ENCODE data around the gene WNT4.

DNA sequence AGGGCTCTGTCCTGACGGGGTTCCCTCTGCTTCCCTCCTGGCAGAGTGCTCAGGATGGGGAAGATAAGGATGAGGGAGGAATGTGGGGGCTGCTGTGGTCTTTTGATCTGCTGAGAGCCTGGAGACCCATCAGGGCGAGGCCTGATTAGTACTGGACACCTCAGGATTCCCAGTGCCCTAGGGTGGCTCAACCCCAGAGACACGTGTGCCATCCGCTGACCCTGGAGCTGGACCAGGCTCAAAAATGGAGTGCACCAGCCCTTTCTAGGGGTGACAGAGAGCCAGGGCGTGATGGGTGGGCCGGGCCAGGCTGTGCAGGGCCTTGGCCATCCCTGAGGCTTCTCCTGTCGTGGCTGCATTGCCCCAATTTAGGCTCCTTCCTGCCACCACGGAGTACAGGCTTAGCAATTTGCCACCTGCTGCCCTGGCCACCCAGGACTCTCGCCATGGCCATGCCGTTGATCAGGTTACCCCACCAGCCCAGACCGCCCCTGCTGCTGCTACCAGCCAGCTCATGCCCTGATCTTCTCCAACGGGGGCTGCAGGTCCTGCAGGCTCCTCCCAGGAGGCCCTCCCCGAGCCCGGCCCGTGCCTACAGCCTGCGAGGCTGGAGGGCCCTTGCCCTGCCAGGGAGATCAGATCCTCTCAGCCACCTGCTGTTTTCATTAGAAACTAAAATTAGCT is 9.5 kb downstream of the WNT4 start:
- TF ChIP-seq, protein P1, sequence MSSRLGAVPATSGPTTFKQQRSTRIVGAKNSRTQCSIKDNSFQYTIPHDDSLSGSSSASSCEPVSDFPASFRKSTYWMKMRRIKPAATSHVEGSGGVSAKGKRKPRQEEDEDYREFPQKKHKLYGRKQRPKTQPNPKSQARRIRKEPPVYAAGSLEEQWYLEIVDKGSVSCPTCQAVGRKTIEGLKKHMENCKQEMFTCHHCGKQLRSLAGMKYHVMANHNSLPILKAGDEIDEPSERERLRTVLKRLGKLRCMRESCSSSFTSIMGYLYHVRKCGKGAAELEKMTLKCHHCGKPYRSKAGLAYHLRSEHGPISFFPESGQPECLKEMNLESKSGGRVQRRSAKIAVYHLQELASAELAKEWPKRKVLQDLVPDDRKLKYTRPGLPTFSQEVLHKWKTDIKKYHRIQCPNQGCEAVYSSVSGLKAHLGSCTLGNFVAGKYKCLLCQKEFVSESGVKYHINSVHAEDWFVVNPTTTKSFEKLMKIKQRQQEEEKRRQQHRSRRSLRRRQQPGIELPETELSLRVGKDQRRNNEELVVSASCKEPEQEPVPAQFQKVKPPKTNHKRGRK (tag; IDR thresholded peaks at IDR 0.05): no peak
- TF ChIP-seq JUND (IDR thresholded peaks at IDR 0.05; ENCODE audit: borderline replicate concordance, low read depth, low read length) (no peak), JUND (tag; IDR thresholded peaks at IDR 0.05; ENCODE audit: borderline replicate concordance, low read depth, low read length) (no peak), GABPA (tag; conservative IDR thresholded peaks at IDR 0.05; ENCODE audit: low read depth) (no peak), EZH2 (IDR thresholded peaks at IDR 0.05; ENCODE audit: borderline replicate concordance, low read depth, low read length) (no peak), MED1 (CRISPR knock-in tag; IDR thresholded peaks at IDR 0.05; ENCODE audit: borderline replicate concordance) (no peak), BRD4 (IDR thresholded peaks at IDR 0.05) (no peak), GATA2 (CRISPR knock-in tag; IDR thresholded peaks at IDR 0.05) (no peak), TARDBP (IDR thresholded peaks at IDR 0.05) (no peak), ZC3H4 (CRISPR knock-in tag; IDR thresholded peaks at IDR 0.05; ENCODE audit: borderline replicate concordance) (no peak)
- TF ChIP-seq, protein P2, sequence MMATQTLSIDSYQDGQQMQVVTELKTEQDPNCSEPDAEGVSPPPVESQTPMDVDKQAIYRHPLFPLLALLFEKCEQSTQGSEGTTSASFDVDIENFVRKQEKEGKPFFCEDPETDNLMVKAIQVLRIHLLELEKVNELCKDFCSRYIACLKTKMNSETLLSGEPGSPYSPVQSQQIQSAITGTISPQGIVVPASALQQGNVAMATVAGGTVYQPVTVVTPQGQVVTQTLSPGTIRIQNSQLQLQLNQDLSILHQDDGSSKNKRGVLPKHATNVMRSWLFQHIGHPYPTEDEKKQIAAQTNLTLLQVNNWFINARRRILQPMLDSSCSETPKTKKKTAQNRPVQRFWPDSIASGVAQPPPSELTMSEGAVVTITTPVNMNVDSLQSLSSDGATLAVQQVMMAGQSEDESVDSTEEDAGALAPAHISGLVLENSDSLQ (IDR thresholded peaks at IDR 0.05): no peak
- TF ChIP-seq, protein P3, sequence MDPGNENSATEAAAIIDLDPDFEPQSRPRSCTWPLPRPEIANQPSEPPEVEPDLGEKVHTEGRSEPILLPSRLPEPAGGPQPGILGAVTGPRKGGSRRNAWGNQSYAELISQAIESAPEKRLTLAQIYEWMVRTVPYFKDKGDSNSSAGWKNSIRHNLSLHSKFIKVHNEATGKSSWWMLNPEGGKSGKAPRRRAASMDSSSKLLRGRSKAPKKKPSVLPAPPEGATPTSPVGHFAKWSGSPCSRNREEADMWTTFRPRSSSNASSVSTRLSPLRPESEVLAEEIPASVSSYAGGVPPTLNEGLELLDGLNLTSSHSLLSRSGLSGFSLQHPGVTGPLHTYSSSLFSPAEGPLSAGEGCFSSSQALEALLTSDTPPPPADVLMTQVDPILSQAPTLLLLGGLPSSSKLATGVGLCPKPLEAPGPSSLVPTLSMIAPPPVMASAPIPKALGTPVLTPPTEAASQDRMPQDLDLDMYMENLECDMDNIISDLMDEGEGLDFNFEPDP (CRISPR knock-in tag; IDR thresholded peaks at IDR 0.05): no peak
- TF ChIP-seq, protein P4, sequence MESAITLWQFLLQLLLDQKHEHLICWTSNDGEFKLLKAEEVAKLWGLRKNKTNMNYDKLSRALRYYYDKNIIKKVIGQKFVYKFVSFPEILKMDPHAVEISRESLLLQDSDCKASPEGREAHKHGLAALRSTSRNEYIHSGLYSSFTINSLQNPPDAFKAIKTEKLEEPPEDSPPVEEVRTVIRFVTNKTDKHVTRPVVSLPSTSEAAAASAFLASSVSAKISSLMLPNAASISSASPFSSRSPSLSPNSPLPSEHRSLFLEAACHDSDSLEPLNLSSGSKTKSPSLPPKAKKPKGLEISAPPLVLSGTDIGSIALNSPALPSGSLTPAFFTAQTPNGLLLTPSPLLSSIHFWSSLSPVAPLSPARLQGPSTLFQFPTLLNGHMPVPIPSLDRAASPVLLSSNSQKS (CRISPR knock-in tag; IDR thresholded peaks at IDR 0.05): no peak
